C4-2B (cell line): ENCODE measurements around the gene PRKG1.

Experiments used
- ZFX ChIP-seq: fragments of 450-650 bp; IDR thresholded peaks from 2 replicates; pipeline ENCODE4 v1.6.1; 2017
- TF ChIP-seq, protein P1 (sequence below): fragments of 450-650 bp; conservative IDR thresholded peaks from 2 replicates; pipeline ENCODE4 v1.5.1; 2017; ENCODE audit warnings: mild to moderate bottlenecking

DNA sequence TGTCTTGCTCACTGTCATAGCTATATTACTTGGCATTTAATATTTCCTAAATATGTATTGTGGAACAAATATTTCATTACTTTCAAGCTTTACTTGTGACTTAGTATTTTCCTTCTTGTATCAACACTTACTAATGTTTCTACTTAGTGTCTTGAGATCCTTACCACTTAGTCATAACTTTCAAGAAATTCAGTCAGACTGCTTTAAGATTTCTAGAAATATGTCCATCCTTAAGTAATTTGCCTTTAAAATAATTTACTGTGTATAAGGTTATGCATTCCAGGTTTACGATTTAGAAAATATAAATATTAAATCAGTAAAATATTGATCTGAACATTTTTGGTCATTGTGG is 712.4 kb downstream of the PRKG1 start:
- TF ChIP-seq, protein P1, sequence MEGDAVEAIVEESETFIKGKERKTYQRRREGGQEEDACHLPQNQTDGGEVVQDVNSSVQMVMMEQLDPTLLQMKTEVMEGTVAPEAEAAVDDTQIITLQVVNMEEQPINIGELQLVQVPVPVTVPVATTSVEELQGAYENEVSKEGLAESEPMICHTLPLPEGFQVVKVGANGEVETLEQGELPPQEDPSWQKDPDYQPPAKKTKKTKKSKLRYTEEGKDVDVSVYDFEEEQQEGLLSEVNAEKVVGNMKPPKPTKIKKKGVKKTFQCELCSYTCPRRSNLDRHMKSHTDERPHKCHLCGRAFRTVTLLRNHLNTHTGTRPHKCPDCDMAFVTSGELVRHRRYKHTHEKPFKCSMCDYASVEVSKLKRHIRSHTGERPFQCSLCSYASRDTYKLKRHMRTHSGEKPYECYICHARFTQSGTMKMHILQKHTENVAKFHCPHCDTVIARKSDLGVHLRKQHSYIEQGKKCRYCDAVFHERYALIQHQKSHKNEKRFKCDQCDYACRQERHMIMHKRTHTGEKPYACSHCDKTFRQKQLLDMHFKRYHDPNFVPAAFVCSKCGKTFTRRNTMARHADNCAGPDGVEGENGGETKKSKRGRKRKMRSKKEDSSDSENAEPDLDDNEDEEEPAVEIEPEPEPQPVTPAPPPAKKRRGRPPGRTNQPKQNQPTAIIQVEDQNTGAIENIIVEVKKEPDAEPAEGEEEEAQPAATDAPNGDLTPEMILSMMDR = no peak
- TF ChIP-seq ZFX = no peak
